Measurements from ENCODE around the gene SLC28A3. TPM values are rescaled to one million over a fixed set of nuclear protein-coding genes. Genes with fewer than 3 reads are reported as not detected.

The SLC28A3 gene
- total RNA-seq, 1 donor from 2014 or later, result not detected

GRCh38 chr9:84229191-84229590 is 111.4 kb downstream of the SLC28A3 start:
- no peaks in the 10 kb centered on the region for H3K36me3 Mint-ChIP-seq (ENCODE audit: low read depth)
- CTCF ChIA-PET, result no interaction called here
- H3K27ac Mint-ChIP-seq, result no peak overlapping the region
- peaks cover 4% of the 10 kb centered on the region for H3K27me3 Mint-ChIP-seq
- no peak for ATAC-seq (ENCODE audit: low read depth)
- intact Hi-C loops (cut with micrococcal nuclease), result no loop called here
- POLR2A ChIA-PET, result no interaction called here
- no peak overlapping the region for H3K4me3 Mint-ChIP-seq
- DNase-seq, result no peak
- H3K4me1 Mint-ChIP-seq, result no peaks in the 10 kb centered on the region
- H3K9me3 Mint-ChIP-seq, result no peaks in the 10 kb centered on the region
- no peak for TF ChIP-seq CTCF (IDR thresholded peaks at IDR 0.05)

- ATAC-seq (ENCODE audit: low read depth) (no peak), DNase-seq (no peak)
- intact Hi-C loops (cut with micrococcal nuclease), result no loop called here
- Mint-ChIP-seq H3K9me3 (no peaks in the 10 kb centered on the region), H3K4me1 (no peaks in the 10 kb centered on the region), H3K27me3 (peaks cover 4% of the 10 kb centered on the region), H3K4me3 (no peak overlapping the region), H3K27ac (no peak overlapping the region), H3K36me3 (ENCODE audit: low read depth) (no peaks in the 10 kb centered on the region)
- CTCF ChIA-PET, result no interaction called here
- POLR2A ChIA-PET, result no interaction called here
- TF ChIP-seq CTCF (IDR thresholded peaks at IDR 0.05), result no peak
These were observed 112.3 kb downstream of the SLC28A3 start for GRCh38 chr9:84228130-84228720.

DNA sequence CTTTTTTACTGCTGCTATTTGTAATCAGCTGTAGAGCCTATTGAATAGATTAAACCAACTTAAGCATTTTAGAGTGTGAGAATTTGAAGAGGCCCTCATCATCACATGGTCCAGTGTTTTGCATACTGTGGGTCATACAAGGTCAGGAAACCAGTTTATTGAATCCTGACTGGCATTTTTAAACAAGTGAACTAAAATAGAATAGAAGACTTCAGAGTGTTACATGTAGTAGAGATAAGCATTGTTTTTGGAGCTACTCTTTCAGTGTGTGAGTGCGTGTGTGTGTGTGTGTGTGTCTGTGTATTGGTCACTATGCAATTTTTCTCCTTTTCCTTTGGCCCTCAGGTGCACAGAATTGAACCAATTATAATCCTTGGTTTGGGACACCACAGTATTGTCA is 114.4 kb downstream of the SLC28A3 start:
- no peak for TF ChIP-seq CTCF (IDR thresholded peaks at IDR 0.05)
- H3K4me3 Mint-ChIP-seq, result no peak overlapping the region
- ATAC-seq (ENCODE audit: low read depth) (no peak), DNase-seq (no peak)
- ChIA-PET POLR2A (interaction anchor here (0.6 kb wide), 1 partner anchor 603 kb away, joined by 13 read pairs; the partner anchor contains the start of gene IDNK), CTCF (no interaction called here)
- intact Hi-C loops (cut with micrococcal nuclease), result no loop called here
- H3K27me3 Mint-ChIP-seq, result peaks cover 16% of the 10 kb centered on the region
- H3K36me3 Mint-ChIP-seq (ENCODE audit: low read depth), result no peaks in the 10 kb centered on the region
- peaks cover 11% of the 10 kb centered on the region for H3K9me3 Mint-ChIP-seq
- no peaks in the 10 kb centered on the region for H3K4me1 Mint-ChIP-seq
- H3K27ac Mint-ChIP-seq, result no peak overlapping the region

All from activated B cell treated with CpG ODN at 0.5 μM for 24 hours (primary cell).